Measurements from ENCODE around the gene NCEH1. TPM values are rescaled to one million over a fixed set of nuclear protein-coding genes. Genes with fewer than 3 reads are reported as not detected.

NCEH1 gene
- total and polyA plus RNA-seq, 9 of the 15 experiments (the other 6 are each of a cell fraction or from before 2014, with no cell fraction given): 1.3 to 5.0 (median 2.8) TPM

DNA sequence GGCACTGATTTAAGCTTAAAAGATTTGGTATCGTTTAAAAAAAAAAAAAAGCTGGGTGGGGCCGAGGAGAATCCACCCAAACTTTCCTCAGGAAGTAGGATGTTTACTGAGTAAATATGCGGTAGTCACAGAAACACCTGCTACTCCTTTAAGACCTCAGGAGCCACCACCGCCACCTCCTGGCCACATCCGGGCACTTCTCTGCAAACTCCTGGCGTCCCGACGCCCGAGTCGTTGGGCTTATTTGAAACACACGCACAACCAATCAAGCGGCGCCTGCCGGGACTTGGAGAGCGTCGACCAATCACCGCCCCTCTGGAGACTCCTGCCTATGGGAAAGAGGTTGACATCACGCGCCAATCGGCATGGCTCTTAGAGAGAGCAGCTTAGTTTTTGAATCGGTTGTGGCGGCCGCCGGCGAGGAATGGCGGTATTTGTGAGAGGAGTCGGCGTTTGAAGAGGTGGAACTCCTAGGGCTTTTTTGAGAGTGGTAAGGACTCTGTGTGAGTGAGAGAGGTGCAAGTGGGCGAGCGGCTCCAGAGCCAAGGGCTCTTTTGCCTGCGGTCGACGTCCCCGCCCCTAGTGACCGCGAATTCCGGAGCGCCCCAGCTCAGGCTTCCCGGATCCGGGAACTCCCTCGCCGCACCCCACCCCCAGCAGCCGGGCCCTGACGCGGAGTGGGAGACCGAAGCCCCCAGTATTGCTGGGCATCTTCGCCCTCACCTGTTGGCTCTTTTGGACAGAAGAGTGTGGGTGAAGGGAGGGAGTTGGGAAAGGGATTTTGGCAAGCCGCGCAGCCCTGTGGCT lies 39.7 kb upstream of the NCEH1 start, which contains the start of gene ECT2 (continued):
- TF ChIP-seq, protein P1, sequence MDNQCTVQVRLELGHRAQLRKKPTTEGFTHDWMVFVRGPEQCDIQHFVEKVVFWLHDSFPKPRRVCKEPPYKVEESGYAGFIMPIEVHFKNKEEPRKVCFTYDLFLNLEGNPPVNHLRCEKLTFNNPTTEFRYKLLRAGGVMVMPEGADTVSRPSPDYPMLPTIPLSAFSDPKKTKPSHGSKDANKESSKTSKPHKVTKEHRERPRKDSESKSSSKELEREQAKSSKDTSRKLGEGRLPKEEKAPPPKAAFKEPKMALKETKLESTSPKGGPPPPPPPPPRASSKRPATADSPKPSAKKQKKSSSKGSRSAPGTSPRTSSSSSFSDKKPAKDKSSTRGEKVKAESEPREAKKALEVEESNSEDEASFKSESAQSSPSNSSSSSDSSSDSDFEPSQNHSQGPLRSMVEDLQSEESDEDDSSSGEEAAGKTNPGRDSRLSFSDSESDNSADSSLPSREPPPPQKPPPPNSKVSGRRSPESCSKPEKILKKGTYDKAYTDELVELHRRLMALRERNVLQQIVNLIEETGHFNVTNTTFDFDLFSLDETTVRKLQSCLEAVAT (IDR thresholded peaks at IDR 0.05): peak; percentile 76 to 95
- TF ChIP-seq LCOR (CRISPR knock-in tag; IDR thresholded peaks at IDR 0.05) (peak; percentile 64; the same call in 1 of the 2 replicates), GMEB1 (CRISPR knock-in tag; IDR thresholded peaks at IDR 0.05) (peak; percentile 86), POLR2AphosphoS5 (IDR thresholded peaks at IDR 0.05; ENCODE audit: control insufficient read depth, insufficient read depth, low read depth, low read length) (peak; percentile 81), MIER1 (IDR thresholded peaks at IDR 0.05; ENCODE audit: low read depth) (no peak; the same call in 1 of the 2 replicates), MCM7 (IDR thresholded peaks at IDR 0.05) (no peak), SNRNP70 (optimal IDR thresholded peaks at IDR 0.05; ENCODE audit: low read depth, low read length) (no peak), CBX1 (IDR thresholded peaks at IDR 0.05; ENCODE audit: low read depth) (no peak), CTCF (IDR thresholded peaks at IDR 0.05 in 2 of 3, conservative IDR thresholded peaks at IDR 0.05 in 1 of 3; ENCODE audit: insufficient read depth in 2 of 3, low read depth in 1 of 3, low read length in 3 of 3) (peak; percentile 76 to 87 (median 81)), NCOA2 (IDR thresholded peaks at IDR 0.05; ENCODE audit: partially characterized antibody in 2 of 2) (no peak), ZNF583 (CRISPR knock-in tag; IDR thresholded peaks at IDR 0.05) (no peak), CHD1 (IDR thresholded peaks at IDR 0.05; ENCODE audit: low read length) (no peak), FOS (IDR thresholded peaks at IDR 0.05; ENCODE audit: extremely low read depth, insufficient read length) (peak; percentile 87), BMI1 (IDR thresholded peaks at IDR 0.05; ENCODE audit: low read length) (0 out of 2 replicates have a peak, but pooled peaks have one; percentile 46), GTF2E2 (tag; IDR thresholded peaks at IDR 0.05) (peak; percentile 62)
- TF ChIP-seq, protein P2, sequence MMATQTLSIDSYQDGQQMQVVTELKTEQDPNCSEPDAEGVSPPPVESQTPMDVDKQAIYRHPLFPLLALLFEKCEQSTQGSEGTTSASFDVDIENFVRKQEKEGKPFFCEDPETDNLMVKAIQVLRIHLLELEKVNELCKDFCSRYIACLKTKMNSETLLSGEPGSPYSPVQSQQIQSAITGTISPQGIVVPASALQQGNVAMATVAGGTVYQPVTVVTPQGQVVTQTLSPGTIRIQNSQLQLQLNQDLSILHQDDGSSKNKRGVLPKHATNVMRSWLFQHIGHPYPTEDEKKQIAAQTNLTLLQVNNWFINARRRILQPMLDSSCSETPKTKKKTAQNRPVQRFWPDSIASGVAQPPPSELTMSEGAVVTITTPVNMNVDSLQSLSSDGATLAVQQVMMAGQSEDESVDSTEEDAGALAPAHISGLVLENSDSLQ (IDR thresholded peaks at IDR 0.05): 0 out of 2 replicates have a peak, but pooled peaks have one; percentile 35
